Lower lobe of right lung (tissue), 2 donors: Measurements from ENCODE around the gene THY1. TPM values are rescaled to one million over a fixed set of nuclear protein-coding genes. Genes with fewer than 3 reads are reported as not detected.

ENCODE experiments used
- ATAC-seq, 2 donors: fragments of 200-7000 bp; cut with Tn5 transposase; one replicate each; pipeline ENCODE4 v1.9.1; 2020 to 2022; ENCODE audit warnings: mild to moderate bottlenecking in 2 of 2, moderate library complexity in 2 of 2
- DNase-seq: peaks from one replicate; pipeline ENCODE4 v3.0.0-alpha.2; 2020
- H3K27ac ChIP-seq: fragments of 200-600 bp; one replicate; pipeline ENCODE4 v1.8.0; 2022
- H3K27me3 ChIP-seq: fragments of 200-600 bp; one replicate; pipeline ENCODE4 v1.8.0; 2022; ENCODE audit warnings: low read depth
- H3K36me3 ChIP-seq: fragments of 200-600 bp; one replicate; pipeline ENCODE4 v1.8.0; 2022; ENCODE audit warnings: mild to moderate bottlenecking
- H3K4me1 ChIP-seq: fragments of 200-600 bp; one replicate; pipeline ENCODE4 v1.8.0; 2022
- H3K4me3 ChIP-seq: fragments of 200-600 bp; one replicate; pipeline ENCODE4 v1.8.0; 2022; ENCODE audit warnings: mild to moderate bottlenecking
- H3K9me3 ChIP-seq: fragments of 200-600 bp; one replicate; pipeline ENCODE4 v1.8.0; 2022
- CTCF ChIP-seq: fragments of 200-600 bp; IDR thresholded peaks from one replicate; pipeline ENCODE4 v1.8.0; 2022; ENCODE audit warnings: antibody characterized with exemption, mild to moderate bottlenecking
- intact Hi-C: fragments of 100-400 bp; cut with DNase I; formaldehyde crosslinking; loops from one replicate; pipeline ENCODE4 v1.11.0; 2022
- total RNA-seq: library from RNA; stranded (reverse); fragmentation: NEBNext Ultra II Directional; extraction: Animal tissue kit (Norgen Biotek cat#: 25700); gene quantifications from one replicate; pipeline ENCODE4 v1.2.1, GENCODE V29; 2021
- donor health status: DM: no; HTN: yes; CAD: no; lungs with severe emphysema.

THY1 gene
- total RNA-seq, 1 donor from 2014 or later: 7.5 TPM

DNA sequence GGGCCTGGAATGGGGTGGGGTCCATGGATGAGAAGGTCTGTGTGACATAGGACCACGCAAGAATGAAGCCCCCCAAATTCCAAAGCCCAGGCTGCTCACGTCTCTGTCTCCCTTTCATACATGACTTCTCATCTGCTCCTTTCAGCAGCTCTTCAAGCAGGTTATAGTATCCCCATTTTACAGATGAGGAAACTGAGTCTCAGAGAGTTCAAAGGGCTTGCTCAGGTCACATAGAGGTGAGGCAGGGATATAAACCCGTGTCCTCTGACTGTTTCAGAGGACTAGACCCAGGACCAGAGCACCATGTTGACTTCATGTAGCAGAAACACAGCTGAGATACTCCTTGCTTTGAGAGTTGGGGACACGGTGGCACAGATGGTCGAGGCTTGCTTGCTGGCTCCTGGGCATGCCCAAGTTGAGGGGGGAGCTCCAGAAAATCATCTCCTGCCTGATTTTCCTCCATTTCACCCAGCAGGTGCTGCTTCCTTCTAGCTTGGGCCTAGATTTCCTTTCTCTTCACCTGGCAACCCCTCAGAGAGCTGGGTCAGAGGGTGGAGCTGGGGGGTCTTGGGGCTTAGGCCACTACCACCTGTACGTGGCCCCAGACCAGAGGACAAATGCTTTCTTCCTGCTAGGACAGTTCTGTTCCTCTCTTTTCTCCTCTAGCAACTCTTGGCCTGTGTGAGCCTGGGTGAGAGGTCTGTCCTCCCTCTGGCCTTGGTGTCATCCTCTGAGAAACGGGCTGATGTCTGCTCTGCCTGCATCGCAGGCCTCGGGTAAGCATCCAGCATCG is 24.1 kb upstream of the THY1 start:
- Histone ChIP-seq H3K36me3 (no peaks in the 10 kb centered on the region), H3K4me1 (no peaks in the 10 kb centered on the region), H3K27me3 (no peaks in the 10 kb centered on the region), H3K27ac (no peak overlapping the region), H3K4me3 (no peak overlapping the region), H3K9me3 (no peaks in the 10 kb centered on the region)
- TF ChIP-seq CTCF: no peak
- ATAC-seq (peak in 1 of 2 donors; percentile 13), DNase-seq (no peak)
- intact Hi-C loops: no loop called here

DNA sequence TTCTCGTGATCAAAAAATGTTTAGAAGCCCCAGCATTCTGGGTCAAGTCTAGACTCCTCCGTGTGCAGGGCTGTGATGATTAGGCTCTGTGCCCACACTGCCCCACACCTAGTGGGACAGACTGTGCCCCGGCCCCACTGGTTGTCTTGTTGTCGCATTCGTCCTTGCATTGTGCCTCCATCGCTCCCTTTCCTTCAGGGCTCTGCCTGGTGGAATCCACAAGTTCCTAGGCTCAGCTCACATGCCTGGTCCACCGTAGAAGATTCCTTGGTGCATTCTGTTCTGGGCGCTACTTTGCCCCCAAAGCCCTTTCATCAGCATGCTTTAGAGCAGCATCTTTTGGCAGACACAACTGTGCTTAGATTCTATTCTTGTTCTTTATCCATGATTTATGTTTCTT is 23.5 kb upstream of the THY1 start:
- Histone ChIP-seq H3K36me3 (no peaks in the 10 kb centered on the region), H3K4me3 (no peak overlapping the region), H3K9me3 (no peaks in the 10 kb centered on the region), H3K4me1 (no peaks in the 10 kb centered on the region), H3K27me3 (no peaks in the 10 kb centered on the region), H3K27ac (no peak overlapping the region)
- intact Hi-C loops: no loop called here
- ATAC-seq (no peak), DNase-seq (no peak)
- no peak for TF ChIP-seq CTCF

GRCh38 chr11:119445850-119446249 is 22.9 kb upstream of the THY1 start:
- Histone ChIP-seq H3K9me3 (no peaks in the 10 kb centered on the region), H3K36me3 (no peaks in the 10 kb centered on the region), H3K27me3 (no peaks in the 10 kb centered on the region), H3K4me3 (no peak overlapping the region), H3K27ac (no peak overlapping the region), H3K4me1 (no peaks in the 10 kb centered on the region)
- ATAC-seq: no peak
- DNase-seq: no peak
- TF ChIP-seq CTCF: no peak
- intact Hi-C loops: no loop called here

GRCh38 chr11:119445379-119445778 is 22.4 kb upstream of the THY1 start:
- no peaks in the 10 kb centered on the region for H3K36me3 ChIP-seq
- no peaks in the 10 kb centered on the region for H3K27me3 ChIP-seq
- H3K27ac ChIP-seq: no peak overlapping the region
- H3K9me3 ChIP-seq: no peaks in the 10 kb centered on the region
- TF ChIP-seq CTCF: no peak
- H3K4me1 ChIP-seq: no peaks in the 10 kb centered on the region
- no peak for ATAC-seq
- no peak overlapping the region for H3K4me3 ChIP-seq
- no peak for DNase-seq
- intact Hi-C loops: no loop called here

- DNase-seq (no peak), ATAC-seq (no peak)
- Histone ChIP-seq H3K9me3 (no peaks in the 10 kb centered on the region), H3K4me3 (no peak overlapping the region), H3K4me1 (no peaks in the 10 kb centered on the region), H3K36me3 (no peaks in the 10 kb centered on the region), H3K27me3 (no peaks in the 10 kb centered on the region), H3K27ac (no peak overlapping the region)
- intact Hi-C loops: no loop called here
- no peak for TF ChIP-seq CTCF
Measured at GRCh38 chr11:119441898-119442243, 18.9 kb upstream of the THY1 start.
